ENCODE data around the gene MMD.

MMD gene

GRCh38 chr17:55354941-55355340 is 66.7 kb downstream of the MMD start:
- TF ChIP-seq GABPA (IDR thresholded peaks at IDR 0.05; ENCODE audit: low read depth) (no peak), CTCF (IDR thresholded peaks at IDR 0.05; ENCODE audit: insufficient read depth, low read length) (no peak), SPI1 (IDR thresholded peaks at IDR 0.05; ENCODE audit: borderline replicate concordance, low read depth) (no peak), POLR2AphosphoS5 (IDR thresholded peaks at IDR 0.05; ENCODE audit: low read depth) (no peak)
- TF ChIP-seq, protein P1, sequence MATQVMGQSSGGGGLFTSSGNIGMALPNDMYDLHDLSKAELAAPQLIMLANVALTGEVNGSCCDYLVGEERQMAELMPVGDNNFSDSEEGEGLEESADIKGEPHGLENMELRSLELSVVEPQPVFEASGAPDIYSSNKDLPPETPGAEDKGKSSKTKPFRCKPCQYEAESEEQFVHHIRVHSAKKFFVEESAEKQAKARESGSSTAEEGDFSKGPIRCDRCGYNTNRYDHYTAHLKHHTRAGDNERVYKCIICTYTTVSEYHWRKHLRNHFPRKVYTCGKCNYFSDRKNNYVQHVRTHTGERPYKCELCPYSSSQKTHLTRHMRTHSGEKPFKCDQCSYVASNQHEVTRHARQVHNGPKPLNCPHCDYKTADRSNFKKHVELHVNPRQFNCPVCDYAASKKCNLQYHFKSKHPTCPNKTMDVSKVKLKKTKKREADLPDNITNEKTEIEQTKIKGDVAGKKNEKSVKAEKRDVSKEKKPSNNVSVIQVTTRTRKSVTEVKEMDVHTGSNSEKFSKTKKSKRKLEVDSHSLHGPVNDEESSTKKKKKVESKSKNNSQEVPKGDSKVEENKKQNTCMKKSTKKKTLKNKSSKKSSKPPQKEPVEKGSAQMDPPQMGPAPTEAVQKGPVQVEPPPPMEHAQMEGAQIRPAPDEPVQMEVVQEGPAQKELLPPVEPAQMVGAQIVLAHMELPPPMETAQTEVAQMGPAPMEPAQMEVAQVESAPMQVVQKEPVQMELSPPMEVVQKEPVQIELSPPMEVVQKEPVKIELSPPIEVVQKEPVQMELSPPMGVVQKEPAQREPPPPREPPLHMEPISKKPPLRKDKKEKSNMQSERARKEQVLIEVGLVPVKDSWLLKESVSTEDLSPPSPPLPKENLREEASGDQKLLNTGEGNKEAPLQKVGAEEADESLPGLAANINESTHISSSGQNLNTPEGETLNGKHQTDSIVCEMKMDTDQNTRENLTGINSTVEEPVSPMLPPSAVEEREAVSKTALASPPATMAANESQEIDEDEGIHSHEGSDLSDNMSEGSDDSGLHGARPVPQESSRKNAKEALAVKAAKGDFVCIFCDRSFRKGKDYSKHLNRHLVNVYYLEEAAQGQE (IDR thresholded peaks at IDR 0.05; ENCODE audit: insufficient replicate concordance, low read depth), result no peak
- Histone ChIP-seq H3K27me3 (ENCODE audit: insufficient read depth, poor library complexity, severe bottlenecking) (no peaks in the 10 kb centered on the region), H3K4me3 (replicated peaks; ENCODE audit: insufficient read depth, low read length) (no peak overlapping the region), H3K27ac (replicated peaks) (no peak overlapping the region)
- DNase-seq (ENCODE audit: low read depth in 1 of 2, low spot score in 1 of 2), result no peak

- TF ChIP-seq POLR2AphosphoS5 (IDR thresholded peaks at IDR 0.05; ENCODE audit: low read depth) (no peak), CTCF (IDR thresholded peaks at IDR 0.05; ENCODE audit: insufficient read depth, low read length) (no peak), SPI1 (IDR thresholded peaks at IDR 0.05; ENCODE audit: borderline replicate concordance, low read depth) (no peak), GABPA (IDR thresholded peaks at IDR 0.05; ENCODE audit: low read depth) (no peak)
- TF ChIP-seq, protein P1 (IDR thresholded peaks at IDR 0.05; ENCODE audit: insufficient replicate concordance, low read depth), result no peak
- DNase-seq (ENCODE audit: low read depth in 1 of 2, low spot score in 1 of 2), result no peak
- no peak overlapping the region for H3K4me3 ChIP-seq (replicated peaks; ENCODE audit: insufficient read depth, low read length)
- no peaks in the 10 kb centered on the region for H3K27me3 ChIP-seq (ENCODE audit: insufficient read depth, poor library complexity, severe bottlenecking)
- H3K27ac ChIP-seq (replicated peaks), result no peak overlapping the region
Observed at GRCh38 chr17:55354010-55354409, 67.6 kb downstream of the MMD start.

DNA sequence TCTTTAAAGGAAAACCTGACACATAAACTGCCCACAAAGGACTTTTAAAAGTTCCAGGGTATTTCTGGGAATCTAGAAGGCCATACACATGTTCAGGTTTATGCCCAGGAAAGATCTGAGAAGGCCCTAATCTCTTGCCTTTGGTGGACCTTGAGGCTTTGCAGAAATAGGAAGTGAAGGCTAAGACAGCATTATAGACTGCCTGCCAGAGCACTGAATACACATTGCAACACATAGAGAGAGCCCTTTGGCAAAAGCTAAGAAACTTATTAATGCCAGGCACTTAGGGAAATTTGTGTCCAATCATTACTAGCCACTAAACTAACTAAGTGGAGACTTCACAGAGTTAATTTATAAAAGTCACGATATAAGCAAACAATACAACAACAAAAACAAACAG is 70.4 kb downstream of the MMD start:
- Histone ChIP-seq H3K27ac (replicated peaks) (no peak overlapping the region), H3K27me3 (ENCODE audit: insufficient read depth, poor library complexity, severe bottlenecking) (no peaks in the 10 kb centered on the region), H3K4me3 (replicated peaks; ENCODE audit: insufficient read depth, low read length) (no peak overlapping the region)
- peak in 1 of 2 experiments; percentile 5 for DNase-seq (ENCODE audit: low read depth in 1 of 2, low spot score in 1 of 2)
- no peak for TF ChIP-seq POLR2AphosphoS5 (IDR thresholded peaks at IDR 0.05; ENCODE audit: low read depth)
- peak; percentile 42 for TF ChIP-seq SPI1 (IDR thresholded peaks at IDR 0.05; ENCODE audit: borderline replicate concordance, low read depth)
- no peak for TF ChIP-seq CTCF (IDR thresholded peaks at IDR 0.05; ENCODE audit: insufficient read depth, low read length)

- TF ChIP-seq CTCF (IDR thresholded peaks at IDR 0.05; ENCODE audit: insufficient read depth, low read length), result no peak
- no peak for TF ChIP-seq GABPA (IDR thresholded peaks at IDR 0.05; ENCODE audit: low read depth)
- TF ChIP-seq SPI1 (IDR thresholded peaks at IDR 0.05; ENCODE audit: borderline replicate concordance, low read depth), result no peak
- TF ChIP-seq, protein P1 (IDR thresholded peaks at IDR 0.05; ENCODE audit: insufficient replicate concordance, low read depth), result no peak
- no peak for TF ChIP-seq POLR2AphosphoS5 (IDR thresholded peaks at IDR 0.05; ENCODE audit: low read depth)
- no peak overlapping the region for H3K4me3 ChIP-seq (replicated peaks; ENCODE audit: insufficient read depth, low read length)
- DNase-seq (ENCODE audit: low read depth in 1 of 2, low spot score in 1 of 2), result no peak
- no peak overlapping the region for H3K27ac ChIP-seq (replicated peaks)
- H3K27me3 ChIP-seq (ENCODE audit: insufficient read depth, poor library complexity, severe bottlenecking), result no peaks in the 10 kb centered on the region
Observed at GRCh38 chr17:55350825-55351205, 70.8 kb downstream of the MMD start.

Measured in HL-60 (cell line).